Astrocyte (in vitro differentiated cells and primary cell): Measurements from ENCODE around the gene PRMT9.

ENCODE experiments used
- CTCF ChIP-seq: IDR thresholded peaks from 2 replicates; pipeline ENCODE4 v1.5.1; 2011; ENCODE audit warnings: low read depth, mild to moderate bottlenecking, inconsistent platforms, low read length, moderate library complexity; ENCODE audit not compliant: insufficient read depth
- EZH2 ChIP-seq: IDR thresholded peaks from 2 replicates; pipeline ENCODE4 v1.6.1; 2012; ENCODE audit warnings: mild to moderate bottlenecking, low read length, inconsistent platforms; ENCODE audit not compliant: insufficient read depth

DNA sequence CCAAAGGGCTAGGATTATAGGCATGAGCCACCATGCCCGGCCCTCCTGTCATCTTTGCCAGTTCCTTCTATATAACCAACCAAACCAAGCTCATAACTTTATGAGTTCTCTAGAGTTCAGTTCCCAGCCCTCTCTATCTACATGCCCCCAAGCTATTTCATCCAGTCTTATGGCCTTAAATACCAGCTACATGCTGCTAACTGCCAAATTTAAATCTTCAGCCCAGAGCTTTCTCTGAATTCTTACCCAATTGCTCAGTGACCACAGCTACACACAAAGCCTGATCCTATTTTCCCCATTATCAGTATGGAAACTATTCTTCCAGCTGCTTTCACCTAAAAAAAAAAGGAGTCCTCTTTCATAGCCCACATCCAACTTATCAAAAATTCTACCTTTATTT is 43.6 kb downstream of the PRMT9 start:
- TF ChIP-seq CTCF (no peak), EZH2 (no peak)
